Loucy (cell line): Measurements from ENCODE around the gene AKAP13.

Experiments
- EZH2phosphoT487 ChIP-seq: fragments of 200-600 bp; IDR thresholded peaks from 2 replicates; pipeline ENCODE4 v1.6.1; 2018; ENCODE audit warnings: antibody characterized with exemption, mild to moderate bottlenecking, moderate library complexity, borderline replicate concordance
- TF ChIP-seq, protein P1 (sequence below): fragments of 200-600 bp; sonication (generic); conservative IDR thresholded peaks from 2 replicates; pipeline ENCODE4 v1.5.1; 2014; ENCODE audit warnings: mild to moderate bottlenecking, antibody characterized with exemption, low read length

DNA sequence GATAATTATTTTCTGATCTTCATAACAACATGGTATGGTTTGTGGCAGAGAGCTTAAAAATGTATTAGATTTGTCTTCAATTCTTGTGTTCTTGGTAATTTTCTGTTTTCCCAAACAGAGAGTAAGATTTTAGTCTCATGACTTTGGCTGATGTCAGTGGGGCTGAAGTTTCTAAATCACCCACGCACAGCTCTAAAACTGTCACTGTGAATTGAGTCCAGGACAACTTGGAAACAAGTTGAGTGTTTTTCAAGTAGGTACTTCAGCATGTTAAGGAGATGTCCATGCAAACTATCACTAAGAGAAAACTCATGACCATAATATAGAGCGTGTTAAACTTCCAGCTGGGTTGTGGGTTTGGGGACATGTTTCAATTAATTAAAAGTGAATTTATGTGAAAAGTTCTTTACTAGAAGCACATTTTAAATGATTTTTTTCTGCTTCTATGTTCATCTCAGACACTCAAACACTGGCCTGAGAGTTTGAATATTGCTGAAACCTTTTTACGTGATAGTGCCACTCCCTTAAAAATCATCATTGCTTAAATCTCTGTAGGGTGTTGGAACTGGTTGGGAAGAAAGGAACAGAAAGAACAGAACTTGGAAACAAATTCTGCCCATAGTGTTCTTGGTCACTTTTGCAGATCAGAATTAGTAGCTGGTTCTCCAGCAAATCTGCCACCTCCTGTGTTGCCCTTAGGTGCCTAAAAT lies 324.5 kb downstream of the AKAP13 start:
- no peak for TF ChIP-seq EZH2phosphoT487
- TF ChIP-seq, protein P1, sequence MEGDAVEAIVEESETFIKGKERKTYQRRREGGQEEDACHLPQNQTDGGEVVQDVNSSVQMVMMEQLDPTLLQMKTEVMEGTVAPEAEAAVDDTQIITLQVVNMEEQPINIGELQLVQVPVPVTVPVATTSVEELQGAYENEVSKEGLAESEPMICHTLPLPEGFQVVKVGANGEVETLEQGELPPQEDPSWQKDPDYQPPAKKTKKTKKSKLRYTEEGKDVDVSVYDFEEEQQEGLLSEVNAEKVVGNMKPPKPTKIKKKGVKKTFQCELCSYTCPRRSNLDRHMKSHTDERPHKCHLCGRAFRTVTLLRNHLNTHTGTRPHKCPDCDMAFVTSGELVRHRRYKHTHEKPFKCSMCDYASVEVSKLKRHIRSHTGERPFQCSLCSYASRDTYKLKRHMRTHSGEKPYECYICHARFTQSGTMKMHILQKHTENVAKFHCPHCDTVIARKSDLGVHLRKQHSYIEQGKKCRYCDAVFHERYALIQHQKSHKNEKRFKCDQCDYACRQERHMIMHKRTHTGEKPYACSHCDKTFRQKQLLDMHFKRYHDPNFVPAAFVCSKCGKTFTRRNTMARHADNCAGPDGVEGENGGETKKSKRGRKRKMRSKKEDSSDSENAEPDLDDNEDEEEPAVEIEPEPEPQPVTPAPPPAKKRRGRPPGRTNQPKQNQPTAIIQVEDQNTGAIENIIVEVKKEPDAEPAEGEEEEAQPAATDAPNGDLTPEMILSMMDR: no peak
